Measurements from ENCODE around the gene PIGK.
"Not testable (repeated sequence)": the region's sequence is repeated elsewhere in the genome, so short reads cannot be mapped to it uniquely, and the experiment has no call there.

GRCh38 chr1:77159706-77160105, 59.5 kb downstream of the PIGK start:
- TF ChIP-seq CTCF (IDR thresholded peaks at IDR 0.05; ENCODE audit: low read depth, low read length, poor library complexity, severe bottlenecking); EZH2phosphoT487 (IDR thresholded peaks at IDR 0.05; ENCODE audit: borderline replicate concordance, low read length): not testable (repeated sequence)
